ENCODE measurements around the gene OBP2B.

DNA sequence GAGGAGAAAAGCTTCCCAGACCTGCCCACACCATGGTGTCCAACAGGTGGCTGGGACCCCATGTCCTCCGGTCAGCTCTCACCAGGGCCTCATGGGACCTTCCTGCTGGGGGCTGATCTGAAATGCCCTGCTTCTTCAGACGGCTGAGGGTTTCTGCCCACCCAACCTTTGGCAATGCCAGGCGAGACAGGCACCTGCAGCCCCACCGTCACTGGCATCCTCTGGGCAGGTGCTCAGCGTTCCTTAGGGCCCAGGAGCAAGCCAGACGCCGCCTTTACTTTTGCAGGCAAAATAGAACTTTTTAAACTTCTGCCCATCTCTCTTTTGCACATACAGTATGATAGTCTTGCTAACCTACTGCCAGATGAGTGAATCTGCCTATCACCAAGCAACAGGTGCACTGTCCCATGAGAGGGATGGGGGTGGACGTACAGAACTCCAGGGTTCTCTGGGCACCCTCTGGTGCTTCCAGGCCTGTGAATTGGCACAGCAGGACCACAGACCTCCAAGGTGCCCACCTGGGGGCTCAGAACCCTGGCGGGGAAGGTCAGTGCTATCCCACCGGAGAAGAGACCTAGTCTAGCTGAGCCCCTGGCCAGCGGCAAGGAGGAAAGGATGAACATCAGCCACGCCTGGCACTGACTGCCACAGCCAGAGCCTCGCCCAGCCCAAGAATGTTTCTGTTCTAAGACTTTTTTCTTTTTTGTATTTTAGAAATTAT, 7.5 kb downstream of the OBP2B start:
- no peak for TF ChIP-seq CTCF (IDR thresholded peaks at IDR 0.05; ENCODE audit: insufficient read depth, low read length)
- no peak for TF ChIP-seq POLR2AphosphoS5 (IDR thresholded peaks at IDR 0.05; ENCODE audit: low read depth)
- no peak for TF ChIP-seq GABPA (IDR thresholded peaks at IDR 0.05; ENCODE audit: low read depth)
- TF ChIP-seq, protein P1, sequence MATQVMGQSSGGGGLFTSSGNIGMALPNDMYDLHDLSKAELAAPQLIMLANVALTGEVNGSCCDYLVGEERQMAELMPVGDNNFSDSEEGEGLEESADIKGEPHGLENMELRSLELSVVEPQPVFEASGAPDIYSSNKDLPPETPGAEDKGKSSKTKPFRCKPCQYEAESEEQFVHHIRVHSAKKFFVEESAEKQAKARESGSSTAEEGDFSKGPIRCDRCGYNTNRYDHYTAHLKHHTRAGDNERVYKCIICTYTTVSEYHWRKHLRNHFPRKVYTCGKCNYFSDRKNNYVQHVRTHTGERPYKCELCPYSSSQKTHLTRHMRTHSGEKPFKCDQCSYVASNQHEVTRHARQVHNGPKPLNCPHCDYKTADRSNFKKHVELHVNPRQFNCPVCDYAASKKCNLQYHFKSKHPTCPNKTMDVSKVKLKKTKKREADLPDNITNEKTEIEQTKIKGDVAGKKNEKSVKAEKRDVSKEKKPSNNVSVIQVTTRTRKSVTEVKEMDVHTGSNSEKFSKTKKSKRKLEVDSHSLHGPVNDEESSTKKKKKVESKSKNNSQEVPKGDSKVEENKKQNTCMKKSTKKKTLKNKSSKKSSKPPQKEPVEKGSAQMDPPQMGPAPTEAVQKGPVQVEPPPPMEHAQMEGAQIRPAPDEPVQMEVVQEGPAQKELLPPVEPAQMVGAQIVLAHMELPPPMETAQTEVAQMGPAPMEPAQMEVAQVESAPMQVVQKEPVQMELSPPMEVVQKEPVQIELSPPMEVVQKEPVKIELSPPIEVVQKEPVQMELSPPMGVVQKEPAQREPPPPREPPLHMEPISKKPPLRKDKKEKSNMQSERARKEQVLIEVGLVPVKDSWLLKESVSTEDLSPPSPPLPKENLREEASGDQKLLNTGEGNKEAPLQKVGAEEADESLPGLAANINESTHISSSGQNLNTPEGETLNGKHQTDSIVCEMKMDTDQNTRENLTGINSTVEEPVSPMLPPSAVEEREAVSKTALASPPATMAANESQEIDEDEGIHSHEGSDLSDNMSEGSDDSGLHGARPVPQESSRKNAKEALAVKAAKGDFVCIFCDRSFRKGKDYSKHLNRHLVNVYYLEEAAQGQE (IDR thresholded peaks at IDR 0.05; ENCODE audit: insufficient replicate concordance, low read depth) = no peak
- no peak for TF ChIP-seq SPI1 (IDR thresholded peaks at IDR 0.05; ENCODE audit: borderline replicate concordance, low read depth)

All from HL-60 (cell line).